ENCODE results near the gene ABI2.

Gene ABI2

DNA sequence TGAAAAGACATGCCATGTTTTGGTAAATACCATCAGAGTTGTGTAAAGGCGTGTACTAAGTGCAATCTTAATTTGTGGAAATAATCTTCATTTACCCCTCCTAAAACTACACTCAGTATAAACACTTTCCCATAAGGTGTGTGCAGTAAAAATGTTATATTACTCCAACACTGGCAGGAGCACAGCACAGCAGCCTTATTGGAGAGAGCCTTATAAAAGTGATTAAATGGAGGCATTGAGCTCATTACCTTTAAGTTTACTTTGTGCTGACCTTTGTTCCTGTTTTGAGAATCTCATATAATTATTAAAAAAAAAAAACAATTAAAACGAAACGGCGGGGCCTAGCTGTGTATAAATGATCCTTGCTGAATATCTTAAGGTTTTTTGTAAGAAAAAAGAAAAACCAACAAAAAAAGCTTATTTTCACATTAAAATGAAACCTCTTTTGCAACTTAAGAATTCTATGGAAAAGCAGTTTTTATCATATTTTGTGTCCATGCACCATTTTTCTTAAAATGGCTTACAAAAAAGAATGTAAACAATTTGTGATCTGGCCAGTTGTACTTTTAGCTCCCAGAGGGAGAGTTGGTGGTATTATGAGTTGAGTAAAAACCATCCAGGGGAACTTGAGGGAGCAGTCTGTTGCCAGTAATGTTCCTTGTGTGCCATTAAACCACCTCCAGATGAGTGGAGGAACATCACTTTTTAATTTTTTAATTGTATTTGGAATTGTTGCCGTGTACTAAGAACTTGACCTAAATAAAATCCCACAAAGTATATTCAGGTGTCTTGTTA, 103.4 kb downstream of the ABI2 start:
- ChIA-PET CTCF (interaction anchor here (0.8 to 1.1 kb wide), 2 partner anchors 212 to 384 kb away, joined by 3 read pairs; no protein-coding TSS in a partner anchor), POLR2A (no interaction called here)
- H3K36me3 ChIP-seq (ENCODE audit: control insufficient read depth in 2 of 2, insufficient read depth in 1 of 2, low read length in 2 of 2), result peaks cover 6 to 48% of the 10 kb centered on the region in 2 experiments; a peak in 2 of 3 replicates

DNA sequence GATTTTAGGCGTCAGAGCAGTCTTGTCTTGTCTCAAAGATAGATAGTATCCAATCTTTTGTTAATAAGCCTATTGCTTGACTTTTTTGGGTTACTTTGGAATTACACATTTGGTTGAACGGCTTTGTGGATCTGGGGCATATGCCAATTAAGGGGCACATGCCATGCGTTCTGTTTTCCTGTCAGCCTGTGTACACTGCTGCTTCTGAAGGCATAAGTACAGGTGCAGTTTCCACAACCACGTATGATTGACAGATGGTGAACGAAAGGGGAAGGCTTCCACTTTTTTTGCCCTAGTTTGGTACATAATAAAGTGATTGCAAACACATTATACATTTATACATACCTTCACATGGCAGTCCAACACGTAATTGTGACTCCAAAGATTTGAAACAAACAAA, 104.6 kb downstream of the ABI2 start:
- Histone ChIP-seq H3K9me3 (ENCODE audit: control insufficient read depth, insufficient read depth, low read depth, low read length) (no peaks in the 10 kb centered on the region), H3K36me3 (ENCODE audit: control insufficient read depth in 2 of 2, insufficient read depth in 1 of 2, low read length in 2 of 2) (peaks cover 0 to 42% of the 10 kb centered on the region in 2 experiments; a peak in 1 of 3 replicates), H3K4me3 (ENCODE audit: low read depth, low read length) (no peak overlapping the region), H3K27ac (ENCODE audit: extremely low read depth, low read depth, low read length) (no peak overlapping the region), H3K4me1 (ENCODE audit: control insufficient read depth, insufficient read depth, low read length) (no peaks in the 10 kb centered on the region)
- CTCF ChIA-PET, result interaction anchor here (0.5 kb wide), 1 partner anchor 36 kb away, joined by 5 read pairs; no protein-coding TSS in a partner anchor
- POLR2A ChIA-PET, result no interaction called here
- TF ChIP-seq ZNF202 (tag by site-specific recombination; IDR thresholded peaks at IDR 0.05; ENCODE audit: borderline replicate concordance), result no peak
- TF ChIP-seq BCL11A (tag by site-specific recombination; IDR thresholded peaks at IDR 0.05; ENCODE audit: low read depth), result no peak

More for the DNA sequence above, 103.4 kb downstream of the ABI2 start:
- TF ChIP-seq ZNF777 (tag by site-specific recombination; IDR thresholded peaks at IDR 0.05; ENCODE audit: borderline replicate concordance), result no peak
- no peak for TF ChIP-seq ZNF544 (tag by site-specific recombination; IDR thresholded peaks at IDR 0.05)
- TF ChIP-seq ZNF707 (tag by site-specific recombination; IDR thresholded peaks at IDR 0.05), result no peak
- no peaks in the 10 kb centered on the region for H3K9me3 ChIP-seq (ENCODE audit: control insufficient read depth, insufficient read depth, low read depth, low read length)
- H3K4me1 ChIP-seq (ENCODE audit: control insufficient read depth, insufficient read depth, low read length), result no peaks in the 10 kb centered on the region
- no peak overlapping the region for H3K4me3 ChIP-seq (ENCODE audit: low read depth, low read length)
- no peak overlapping the region for H3K27ac ChIP-seq (ENCODE audit: extremely low read depth, low read depth, low read length)

DNA sequence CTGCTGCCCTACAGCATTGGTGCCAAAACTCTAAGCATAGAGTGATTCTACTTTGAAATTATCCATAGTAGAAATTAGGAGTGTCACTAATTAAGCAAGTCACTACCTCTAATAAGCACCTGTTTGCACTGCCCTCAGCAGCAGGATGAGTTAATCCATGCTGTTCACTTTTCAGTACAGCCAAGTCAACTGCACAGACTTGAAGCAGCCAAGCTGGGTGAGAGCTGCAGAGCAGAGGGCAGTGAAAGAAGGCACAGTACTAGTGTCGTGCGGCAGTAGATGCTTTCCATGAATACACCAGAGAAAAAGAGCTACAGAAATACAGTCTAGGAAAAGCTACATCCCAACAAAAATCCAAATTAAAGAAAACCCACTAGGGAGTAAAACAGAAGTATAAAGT, 108.3 kb downstream of the ABI2 start:
- no peak for TF ChIP-seq ZNF768 (tag by site-specific recombination; IDR thresholded peaks at IDR 0.05)
- peak; percentile 48; the same call in 1 of the 2 replicates for TF ChIP-seq SCRT2 (tag by site-specific recombination; IDR thresholded peaks at IDR 0.05)
- ChIA-PET CTCF (no interaction called here), POLR2A (no interaction called here)
- H3K27ac ChIP-seq (ENCODE audit: extremely low read depth, low read depth, low read length), result no peak overlapping the region
- no peaks in the 10 kb centered on the region for H3K4me1 ChIP-seq (ENCODE audit: control insufficient read depth, insufficient read depth, low read length)
- no peak overlapping the region for H3K4me3 ChIP-seq (ENCODE audit: low read depth, low read length)
- no peaks in the 10 kb centered on the region for H3K9me3 ChIP-seq (ENCODE audit: control insufficient read depth, insufficient read depth, low read depth, low read length)
- peaks cover 0 to 41% of the 10 kb centered on the region in 2 experiments; a peak in 1 of 3 replicates for H3K36me3 ChIP-seq (ENCODE audit: control insufficient read depth in 2 of 2, insufficient read depth in 1 of 2, low read length in 2 of 2)

DNA sequence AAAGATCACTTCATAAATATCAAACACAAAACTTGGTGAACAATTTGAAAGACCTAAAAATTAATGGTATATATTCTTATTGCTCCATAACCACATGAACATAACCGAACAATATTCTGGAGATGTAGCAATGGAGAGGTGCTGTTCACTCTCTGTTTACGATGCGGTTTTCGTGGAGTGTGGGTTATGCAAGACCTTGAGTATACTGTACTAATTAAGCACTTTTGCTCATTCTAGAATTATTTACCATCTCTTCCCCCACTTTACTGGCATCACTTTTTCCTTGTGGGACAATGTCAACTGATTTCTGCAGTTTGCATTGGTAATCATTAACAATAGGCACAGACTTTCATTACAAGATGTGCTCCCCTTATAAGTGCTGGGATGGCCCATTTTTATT, 109.3 kb downstream of the ABI2 start:
- peaks cover 0 to 47% of the 10 kb centered on the region in 2 experiments; a peak in 1 of 3 replicates for H3K36me3 ChIP-seq (ENCODE audit: control insufficient read depth in 2 of 2, insufficient read depth in 1 of 2, low read length in 2 of 2)
- POLR2A ChIA-PET, result no interaction called here

DNA sequence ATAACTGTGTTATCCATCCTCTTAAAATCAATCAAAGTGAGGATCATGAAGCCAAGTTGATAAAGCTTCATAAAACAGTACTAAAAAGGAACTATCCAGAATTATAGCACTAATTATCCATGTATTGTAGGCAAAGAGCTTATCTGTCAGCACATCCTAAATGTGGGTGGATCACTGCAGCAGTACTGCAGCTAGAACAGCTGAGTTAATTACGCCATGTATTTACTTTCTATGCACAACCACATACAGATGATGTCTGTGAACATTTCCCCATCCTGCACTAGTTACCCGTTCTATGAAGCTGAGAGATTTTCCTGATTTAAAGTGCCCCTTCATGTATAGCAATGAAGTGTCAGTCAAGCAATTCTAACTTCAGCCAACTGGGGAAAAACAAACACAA, 110.3 kb downstream of the ABI2 start:
- no peak overlapping the region for H3K4me3 ChIP-seq (ENCODE audit: low read depth, low read length)
- POLR2A ChIA-PET, result no interaction called here
- CTCF ChIA-PET, result interaction anchor here (1.7 kb wide), 1 partner anchor 15 kb away, joined by 11 read pairs; no protein-coding TSS in a partner anchor
- no peak overlapping the region for H3K27ac ChIP-seq (ENCODE audit: extremely low read depth, low read depth, low read length)
- no peaks in the 10 kb centered on the region for H3K4me1 ChIP-seq (ENCODE audit: control insufficient read depth, insufficient read depth, low read length)
- no peaks in the 10 kb centered on the region for H3K9me3 ChIP-seq (ENCODE audit: control insufficient read depth, insufficient read depth, low read depth, low read length)
- TF ChIP-seq ZNF302 (tag by site-specific recombination; IDR thresholded peaks at IDR 0.05; ENCODE audit: low read depth), result no peak
- H3K36me3 ChIP-seq (ENCODE audit: control insufficient read depth in 2 of 2, insufficient read depth in 1 of 2, low read length in 2 of 2), result peaks cover 0 to 46% of the 10 kb centered on the region in 2 experiments; a peak in 1 of 3 replicates

More for the DNA sequence above, 109.3 kb downstream of the ABI2 start:
- H3K27ac ChIP-seq (ENCODE audit: extremely low read depth, low read depth, low read length), result no peak overlapping the region
- H3K9me3 ChIP-seq (ENCODE audit: control insufficient read depth, insufficient read depth, low read depth, low read length), result no peaks in the 10 kb centered on the region
- TF ChIP-seq ZNF23 (tag by site-specific recombination; IDR thresholded peaks at IDR 0.05; ENCODE audit: borderline replicate concordance), result no peak
- TF ChIP-seq ZNF555 (tag by site-specific recombination; conservative IDR thresholded peaks at IDR 0.05), result no peak
- TF ChIP-seq ZNF549 (tag by site-specific recombination; IDR thresholded peaks at IDR 0.05), result no peak
- TF ChIP-seq OVOL3 (tag by site-specific recombination; IDR thresholded peaks at IDR 0.05), result no peak
- no peak for TF ChIP-seq ZNF658 (tag by site-specific recombination; IDR thresholded peaks at IDR 0.05)
- TF ChIP-seq KLF16 (tag by site-specific recombination; IDR thresholded peaks at IDR 0.05), result no peak
- TF ChIP-seq, protein P1, sequence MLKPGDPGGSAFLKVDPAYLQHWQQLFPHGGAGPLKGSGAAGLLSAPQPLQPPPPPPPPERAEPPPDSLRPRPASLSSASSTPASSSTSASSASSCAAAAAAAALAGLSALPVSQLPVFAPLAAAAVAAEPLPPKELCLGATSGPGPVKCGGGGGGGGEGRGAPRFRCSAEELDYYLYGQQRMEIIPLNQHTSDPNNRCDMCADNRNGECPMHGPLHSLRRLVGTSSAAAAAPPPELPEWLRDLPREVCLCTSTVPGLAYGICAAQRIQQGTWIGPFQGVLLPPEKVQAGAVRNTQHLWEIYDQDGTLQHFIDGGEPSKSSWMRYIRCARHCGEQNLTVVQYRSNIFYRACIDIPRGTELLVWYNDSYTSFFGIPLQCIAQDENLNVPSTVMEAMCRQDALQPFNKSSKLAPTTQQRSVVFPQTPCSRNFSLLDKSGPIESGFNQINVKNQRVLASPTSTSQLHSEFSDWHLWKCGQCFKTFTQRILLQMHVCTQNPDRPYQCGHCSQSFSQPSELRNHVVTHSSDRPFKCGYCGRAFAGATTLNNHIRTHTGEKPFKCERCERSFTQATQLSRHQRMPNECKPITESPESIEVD (tag by site-specific recombination; IDR thresholded peaks at IDR 0.05), result no peak
- no peak for TF ChIP-seq ZFP41 (tag by site-specific recombination; IDR thresholded peaks at IDR 0.05; ENCODE audit: borderline replicate concordance)
- no peaks in the 10 kb centered on the region for H3K4me1 ChIP-seq (ENCODE audit: control insufficient read depth, insufficient read depth, low read length)
- CTCF ChIA-PET, result interaction anchor here (0.6 to 1.7 kb wide), 2 partner anchors 16 to 114 kb away, joined by 5 to 11 read pairs; no protein-coding TSS in a partner anchor
- H3K4me3 ChIP-seq (ENCODE audit: low read depth, low read length), result no peak overlapping the region
